HK-2 (cell line): Measurements from ENCODE around the gene ANO1.
A peak's percentile ranks its signal among the peaks of the same experiment; 100 is the strongest.
"Not testable (repeated sequence)": the region's sequence is repeated elsewhere in the genome, so short reads cannot be mapped to it uniquely, and the experiment has no call there.

Source experiments
- DNase-seq: peaks from one replicate; pipeline ENCODE4 v3.0.0-alpha.2; 2018; ENCODE audit not compliant: unreplicated experiment

The ANO1 gene

GRCh38 chr11:70191495-70192140 is 113.5 kb downstream of the ANO1 start:
- peak; percentile 62 for DNase-seq

DNA sequence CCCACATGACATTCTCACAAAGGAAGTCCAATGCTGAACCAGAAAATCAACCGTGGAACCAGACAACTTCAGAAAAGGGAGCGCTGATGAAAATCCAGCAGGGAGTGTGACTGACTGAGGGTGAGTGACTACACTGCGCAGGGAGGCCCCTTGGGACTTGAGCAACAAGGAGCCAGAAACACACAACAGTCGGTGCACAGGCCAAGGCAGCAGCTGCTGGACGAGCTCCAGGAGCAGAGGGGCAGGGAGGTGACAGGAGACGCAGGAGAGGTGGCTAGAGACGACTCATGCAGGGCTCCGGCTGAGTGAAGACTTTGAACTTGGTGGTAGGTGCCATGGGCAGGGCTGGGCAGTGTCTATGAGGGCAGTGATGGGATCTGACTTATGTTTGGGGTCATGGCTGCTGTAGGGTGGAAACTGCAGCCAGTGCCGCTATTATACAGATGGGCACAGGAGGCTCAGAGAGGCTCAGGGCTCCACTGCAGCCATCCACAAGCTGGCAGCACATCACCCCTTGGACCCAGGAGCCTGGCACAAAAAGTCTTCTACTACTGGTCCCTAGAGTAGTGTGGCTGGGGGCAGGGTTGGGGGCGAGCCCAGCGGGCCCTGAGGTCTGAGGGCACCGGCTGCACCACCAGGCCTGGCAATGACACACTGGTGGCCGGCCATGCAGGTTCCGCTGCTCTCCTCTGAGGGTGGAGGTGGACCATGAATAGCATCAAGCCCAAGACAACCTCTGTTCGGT is 114.7 kb downstream of the ANO1 start:
- DNase-seq, result no peak

GRCh38 chr11:70193411-70194292 is 115.5 kb downstream of the ANO1 start:
- no peak for DNase-seq

GRCh38 chr11:70194792-70195791 is 117.0 kb downstream of the ANO1 start:
- DNase-seq, result no peak

DNA sequence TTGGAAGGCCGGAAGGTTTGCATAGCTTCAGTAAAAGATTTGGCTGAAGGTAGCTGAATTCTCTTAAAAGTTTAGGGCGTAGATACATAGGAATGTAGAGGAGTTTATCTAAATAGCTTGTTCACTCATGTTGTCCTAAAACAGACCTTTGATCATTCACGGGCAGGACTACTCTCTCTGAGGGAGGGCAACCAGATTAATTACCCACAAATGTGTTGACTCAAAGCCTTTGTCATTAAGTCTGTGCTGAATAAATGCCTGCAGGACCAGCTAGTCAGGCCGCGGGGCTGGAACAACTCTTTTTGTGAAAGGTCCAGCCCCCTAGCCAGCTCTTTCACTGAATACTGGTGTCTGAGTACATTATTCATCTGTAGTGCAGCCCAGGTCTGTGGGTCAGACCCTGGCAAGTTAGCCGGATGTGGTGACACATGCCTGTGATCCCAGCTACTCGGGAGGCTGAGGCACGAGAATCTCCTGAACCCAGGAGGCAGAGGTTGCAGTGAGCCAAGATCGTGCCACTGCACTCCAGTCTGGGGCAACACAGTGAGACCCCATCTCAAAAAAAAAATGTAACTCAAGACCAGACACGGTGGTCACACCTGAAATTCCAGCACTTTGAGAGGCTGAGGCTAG is 122.2 kb downstream of the ANO1 start:
- DNase-seq, result no peak

DNA sequence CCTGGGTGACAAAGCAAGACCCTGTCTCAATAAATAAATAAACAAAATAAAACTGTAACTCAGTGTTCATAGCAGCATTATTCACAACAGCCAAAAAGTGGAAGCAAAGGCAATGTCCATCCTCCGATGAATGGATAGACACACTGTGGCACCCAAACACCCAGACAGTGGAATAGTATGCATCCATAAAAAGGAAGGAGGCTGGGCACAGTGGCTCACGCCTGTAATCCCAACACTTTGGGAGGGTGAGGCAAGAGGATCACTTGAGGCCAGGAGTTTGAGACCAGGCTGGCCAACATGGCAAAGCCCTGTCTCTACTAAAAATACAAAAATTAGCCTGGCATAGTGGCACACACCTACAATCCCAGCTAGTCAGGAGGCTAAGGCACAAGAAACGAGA is 122.9 kb downstream of the ANO1 start:
- not testable (repeated sequence) for DNase-seq

- no peak for DNase-seq
Observed at GRCh38 chr11:70201882-70202861, 124.1 kb downstream of the ANO1 start.

- DNase-seq, result peak; percentile 86
Observed at GRCh38 chr11:70202920-70203750, 125.0 kb downstream of the ANO1 start, which contains the start of gene FADD. Gene FADD (plus strand): TSS chr11:70203296. CDS start chr11:70203460, 164 bp downstream.

GRCh38 chr11:70203751-70204465 is 125.8 kb downstream of the ANO1 start:
- DNase-seq, result peak; percentile 72

DNA sequence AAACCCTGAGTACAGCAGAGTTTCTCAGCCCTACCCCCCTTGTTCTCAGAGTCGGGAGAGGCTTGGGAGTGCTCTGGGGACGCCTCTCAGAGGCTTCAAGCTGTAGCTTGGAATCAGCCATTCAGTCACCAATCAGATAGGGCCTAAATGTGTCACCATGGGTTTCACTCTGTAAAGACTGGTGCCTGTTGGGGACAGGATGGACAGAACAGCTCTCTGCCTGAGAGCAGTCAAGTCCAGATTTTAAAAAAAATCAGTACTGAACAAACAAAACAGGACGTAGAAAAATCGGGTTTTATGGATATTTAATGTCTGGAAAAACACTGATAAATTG is 126.3 kb downstream of the ANO1 start:
- DNase-seq, result no peak

DNA sequence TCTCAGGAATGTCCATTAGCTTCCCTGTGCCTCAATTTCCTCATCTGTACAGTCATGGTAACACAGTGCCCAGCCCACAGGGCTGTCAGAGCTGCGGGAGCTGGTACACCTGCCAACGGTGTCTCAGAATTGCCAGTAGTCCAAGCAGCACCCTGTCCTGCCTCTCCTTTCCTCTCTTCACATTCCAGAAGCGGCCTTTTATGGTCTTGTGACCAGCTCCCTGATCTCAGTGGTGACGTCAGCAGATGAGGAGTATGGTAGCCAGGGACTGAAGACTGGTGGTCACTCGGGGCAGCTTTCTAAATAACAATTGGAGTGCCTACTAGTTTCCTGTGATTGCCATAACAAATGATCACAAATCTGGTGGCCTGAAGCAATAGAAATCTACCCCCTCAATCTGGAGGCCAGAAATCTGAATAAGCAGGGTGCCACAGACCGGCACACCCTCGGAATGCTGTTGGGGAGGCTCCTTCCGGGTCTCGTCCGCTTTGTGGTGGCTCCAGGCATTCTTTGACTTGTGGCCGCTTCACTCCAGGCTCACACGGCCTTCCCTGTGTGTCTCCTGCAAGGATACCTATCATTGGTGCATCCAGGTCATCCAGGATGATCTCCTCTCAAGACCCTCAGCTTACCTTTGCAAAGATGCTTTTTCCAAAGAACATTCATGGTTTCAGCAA is 127.1 kb downstream of the ANO1 start:
- DNase-seq, result no peak

GRCh38 chr11:70205766-70206165 is 127.6 kb downstream of the ANO1 start:
- no peak for DNase-seq

DNA sequence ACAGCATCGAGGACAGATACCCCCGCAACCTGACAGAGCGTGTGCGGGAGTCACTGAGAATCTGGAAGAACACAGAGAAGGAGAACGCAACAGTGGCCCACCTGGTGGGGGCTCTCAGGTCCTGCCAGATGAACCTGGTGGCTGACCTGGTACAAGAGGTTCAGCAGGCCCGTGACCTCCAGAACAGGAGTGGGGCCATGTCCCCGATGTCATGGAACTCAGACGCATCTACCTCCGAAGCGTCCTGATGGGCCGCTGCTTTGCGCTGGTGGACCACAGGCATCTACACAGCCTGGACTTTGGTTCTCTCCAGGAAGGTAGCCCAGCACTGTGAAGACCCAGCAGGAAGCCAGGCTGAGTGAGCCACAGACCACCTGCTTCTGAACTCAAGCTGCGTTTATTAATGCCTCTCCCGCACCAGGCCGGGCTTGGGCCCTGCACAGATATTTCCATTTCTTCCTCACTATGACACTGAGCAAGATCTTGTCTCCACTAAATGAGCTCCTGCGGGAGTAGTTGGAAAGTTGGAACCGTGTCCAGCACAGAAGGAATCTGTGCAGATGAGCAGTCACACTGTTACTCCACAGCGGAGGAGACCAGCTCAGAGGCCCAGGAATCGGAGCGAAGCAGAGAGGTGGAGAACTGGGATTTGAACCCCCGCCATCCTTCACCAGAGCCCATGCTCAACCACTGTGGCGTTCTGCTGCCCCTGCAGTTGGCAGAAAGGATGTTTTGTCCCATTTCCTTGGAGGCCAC is 128.3 kb downstream of the ANO1 start:
- no peak for DNase-seq

- DNase-seq, result no peak
Observed at GRCh38 chr11:70206982-70207376, 128.9 kb downstream of the ANO1 start.

DNA sequence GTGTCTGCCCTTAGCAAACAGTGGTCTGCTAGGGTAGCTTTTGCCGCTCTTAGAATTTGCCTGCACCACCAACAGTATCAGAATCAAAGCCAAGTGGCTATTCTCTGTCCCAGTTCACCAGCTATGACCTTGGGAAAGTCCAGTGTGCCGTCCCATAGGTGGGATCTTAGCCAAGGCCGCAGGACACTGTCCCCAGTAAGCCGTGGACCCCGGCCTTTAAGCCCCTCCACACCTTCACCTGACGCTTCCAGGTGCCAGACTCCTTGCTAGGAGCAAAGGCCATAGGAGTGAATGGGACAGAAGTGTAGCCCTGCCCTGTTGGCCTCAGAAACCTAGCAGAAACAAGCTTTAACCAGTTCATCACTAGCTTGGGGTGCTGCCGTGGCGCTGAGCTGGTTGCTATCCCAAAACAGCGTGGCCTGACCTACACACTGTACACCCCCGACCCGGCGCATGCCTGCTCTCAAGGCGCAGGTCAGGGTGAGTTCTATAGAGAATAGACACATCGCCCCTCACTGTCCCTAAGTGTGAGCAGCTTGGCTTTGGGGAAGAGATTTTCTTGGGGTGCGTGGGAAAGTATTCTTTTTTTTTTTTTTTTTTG is 129.5 kb downstream of the ANO1 start:
- no peak for DNase-seq

DNA sequence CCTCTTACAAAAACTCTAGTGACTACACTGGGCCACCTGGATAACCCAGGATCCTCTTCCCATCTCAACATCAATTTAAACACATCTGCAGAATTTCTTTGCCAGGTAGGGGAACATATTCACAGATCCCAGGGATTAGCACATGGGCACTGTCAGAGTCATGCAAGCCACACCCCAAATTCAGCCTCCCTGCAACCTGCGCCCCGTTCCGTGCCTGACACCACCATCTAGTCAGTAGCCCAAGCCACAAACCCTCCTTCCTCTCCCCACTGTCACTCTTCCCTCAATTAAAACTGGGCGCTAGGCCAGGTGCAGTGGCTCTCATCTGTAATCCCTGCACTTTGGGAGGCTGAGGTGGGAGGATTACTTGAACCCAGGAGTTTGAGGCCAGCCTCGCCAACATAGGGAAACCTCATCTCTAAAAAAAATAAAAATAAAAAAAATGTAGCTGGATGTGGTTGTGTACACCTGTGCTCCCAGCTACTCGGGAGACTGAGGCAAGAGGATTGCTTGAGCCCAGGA is 131.3 kb downstream of the ANO1 start:
- no peak for DNase-seq
